Measurements from ENCODE around the gene IMP4. TPM values are rescaled to one million over a fixed set of nuclear protein-coding genes. Genes with fewer than 3 reads are reported as not detected.

The IMP4 gene
- total RNA-seq, 2 donors from 2014 or later = 71.4 to 106 TPM

- TF ChIP-seq CTCF (IDR thresholded peaks at IDR 0.05) (peak in 1 of 4 experiments; percentile 25), POLR2A (IDR thresholded peaks at IDR 0.05) (peak; percentile 10), POLR2AphosphoS5 (IDR thresholded peaks at IDR 0.05) (peak; percentile 49)
- intact Hi-C loops (cut with DNase I) = loop anchor here (2.0 kb wide), 1 partner anchor 18 kb away; no protein-coding TSS in a partner anchor
- Histone ChIP-seq H3K9me3 (no peaks in the 10 kb centered on the region), H3K4me1 (replicated peaks) (no peaks in the 10 kb centered on the region), H3K27ac (peak overlapping the region; percentile 96 to 97), H3K4me3 (peak overlapping the region; percentile 66 to 70), H3K27me3 (replicated peaks; ENCODE audit: insufficient read depth) (no peaks in the 10 kb centered on the region), H3K36me3 (no peaks in the 10 kb centered on the region)
- peak; percentile 81 for DNase-seq (ENCODE audit: low spot score)
- WGBS = 3% methylated on average over 59 of the region's 59 CpGs
Observed at GRCh38 chr2:130391058-130391871, 48.6 kb downstream of the IMP4 start.

- Histone ChIP-seq H3K36me3 (no peaks in the 10 kb centered on the region), H3K4me3 (peak overlapping the region; percentile 66 to 70), H3K9me3 (no peaks in the 10 kb centered on the region), H3K27ac (peak overlapping the region; percentile 96 to 97), H3K4me1 (replicated peaks) (no peaks in the 10 kb centered on the region), H3K27me3 (replicated peaks; ENCODE audit: insufficient read depth) (no peaks in the 10 kb centered on the region)
- intact Hi-C loops (cut with DNase I) = loop anchor here (2.0 kb wide), 1 partner anchor 19 kb away; no protein-coding TSS in a partner anchor
- no peak for DNase-seq (ENCODE audit: low spot score)
- WGBS = 21% methylated on average over 17 of the region's 17 CpGs
- TF ChIP-seq CTCF (IDR thresholded peaks at IDR 0.05) = no peak
- no peak for TF ChIP-seq POLR2AphosphoS5 (IDR thresholded peaks at IDR 0.05)
- no peak for TF ChIP-seq POLR2A (IDR thresholded peaks at IDR 0.05)
Observed at GRCh38 chr2:130391872-130392670, 49.4 kb downstream of the IMP4 start.

- H3K9me3 ChIP-seq = no peaks in the 10 kb centered on the region
- no peak overlapping the region for H3K4me3 ChIP-seq
- no peaks in the 10 kb centered on the region for H3K4me1 ChIP-seq (replicated peaks)
- DNase-seq (ENCODE audit: low spot score) = no peak
- no peaks in the 10 kb centered on the region for H3K27me3 ChIP-seq (replicated peaks; ENCODE audit: insufficient read depth)
- no peak for TF ChIP-seq POLR2A (IDR thresholded peaks at IDR 0.05)
- TF ChIP-seq CTCF (IDR thresholded peaks at IDR 0.05) = no peak
- no peak for TF ChIP-seq POLR2AphosphoS5 (IDR thresholded peaks at IDR 0.05)
- intact Hi-C loops (cut with DNase I) = no loop called here
- H3K36me3 ChIP-seq = no peaks in the 10 kb centered on the region
- WGBS = 95% methylated on average over 7 of the region's 7 CpGs
- no peak overlapping the region for H3K27ac ChIP-seq
Observed at GRCh38 chr2:130393318-130393910, 50.7 kb downstream of the IMP4 start.

Small RNA genes within 50 kb of the gene (small RNA-seq; reads per million reads assigned to genes)
- 0 reads per million in 2 donors for gene AC132479.1

Other genes starting within 250 kb of the IMP4 start
- gene POTEF, start 213.7 kb upstream of the IMP4 start, total RNA-seq = 10 to 100 TPM in 1 of 2 donors, 1 to 10 TPM in 1; 2.5 to 14.5 TPM
- 10 to 100 TPM; 21.7 to 31.2 TPM for gene CCDC74B, start 197.8 kb upstream of the IMP4 start, total RNA-seq
- gene SMPD4, start 161.3 kb upstream of the IMP4 start, total RNA-seq = 10 to 100 TPM; 38.1 to 74.5 TPM
- gene MZT2B, start 160.6 kb upstream of the IMP4 start, total RNA-seq = 100 to 1,000 TPM; 161 to 195 TPM
- gene TUBA3E, start 144.5 kb upstream of the IMP4 start, total RNA-seq = 10 to 100 TPM in 1 of 2 donors, not detected in 1; 32.6 TPM
- 10 to 100 TPM; 37.1 to 93.6 TPM for gene PTPN18, start 13.2 kb downstream of the IMP4 start, total RNA-seq
- gene POTEI, start 166.4 kb downstream of the IMP4 start, total RNA-seq = 10 to 100 TPM in 1 of 2 donors, 1 to 10 TPM in 1; 3.9 to 18.8 TPM
- gene CFC1B, start 178.3 kb downstream of the IMP4 start, total RNA-seq = 1 to 10 TPM in 1 of 2 donors, not detected in 1; 2.9 TPM